Heart left ventricle (tissue), 16 donors: Measurements from ENCODE around the gene TMOD3. TPM values are rescaled to one million over a fixed set of nuclear protein-coding genes. Genes with fewer than 3 reads are reported as not detected.

Experiments
- ATAC-seq, 4 donors: fragments of 200-7000 bp; cut with Tn5 transposase; one replicate each; pipeline ENCODE4 v1.9.1; 2020 to 2022; ENCODE audit warnings: moderate library complexity in 4 of 4, mild to moderate bottlenecking in 3 of 4, moderate number of reproducible peaks in 1 of 4
- DNase-seq, 5 donors: peaks; one replicate each; pipeline ENCODE4 v3.0.0-alpha.2; 2020
- H3K27ac ChIP-seq, 12 donors: fragments of 200-600 bp; sonication (generic) in 4 of 12; one replicate each; pipeline versions ENCODE4 v1.5.0 to v1.8.0; 2016 to 2022; ENCODE audit warnings: mild to moderate bottlenecking in 2 of 12
- H3K27me3 ChIP-seq, 9 donors: fragments of 200-600 bp; sonication (generic) in 2 of 9; one replicate each; pipeline versions ENCODE4 v1.5.1 to v1.8.0; 2016 to 2022; ENCODE audit warnings: mild to moderate bottlenecking in 3 of 9
- H3K36me3 ChIP-seq, 9 donors: fragments of 200-600 bp; sonication (generic) in 2 of 9; one replicate each; pipeline versions ENCODE4 v1.5.0 to v1.8.0; 2018 to 2022; ENCODE audit warnings: mild to moderate bottlenecking in 2 of 9
- H3K4me1 ChIP-seq, 12 donors: fragments of 200-600 bp; sonication (generic) in 4 of 12; one replicate each; pipeline versions ENCODE4 v1.5.0 to v1.8.0; 2016 to 2022; ENCODE audit warnings: mild to moderate bottlenecking in 3 of 12
- H3K4me3 ChIP-seq, 12 donors: fragments of 200-600 bp; sonication (generic) in 4 of 12; one replicate each; pipeline versions ENCODE4 v1.5.0 to v1.8.0; 2017 to 2022; ENCODE audit warnings: mild to moderate bottlenecking in 9 of 12, moderate library complexity in 4 of 12
- H3K9me3 ChIP-seq, 12 donors: fragments of 200-600 bp; sonication (generic) in 4 of 12; one replicate each; pipeline versions ENCODE4 v1.5.0 to v1.8.0; 2016 to 2022; ENCODE audit warnings: mild to moderate bottlenecking in 1 of 12
- CTCF ChIP-seq, 12 donors: fragments of 200-600 bp; sonication (generic) in 4 of 12; IDR thresholded peaks; one replicate each; pipeline versions ENCODE4 v1.5.0 to v1.8.0; 2018 to 2022; ENCODE audit warnings: antibody characterized with exemption in 12 of 12, mild to moderate bottlenecking in 5 of 12
- POLR2A ChIP-seq, 2 donors: fragments of 450-650 bp; IDR thresholded peaks; one replicate each; pipeline ENCODE4 v1.6.1; 2017; ENCODE audit warnings: antibody characterized with exemption in 2 of 2, mild to moderate bottlenecking in 2 of 2, moderate library complexity in 2 of 2
- WGBS, 4 donors: extraction: QIAGEN DNeasy Blood & Tissue Kit in 2 of 4; methylation state at CpG; one replicate each; pipeline versions ENCODE4 v1.1.5 to v1.1.7; 2013 to 2018; 5-methylcytosine and 5-hydroxymethylcytosine counted together
- intact Hi-C, 10 donors: fragments of 100-400 bp; cut with DNase I; formaldehyde crosslinking; loops; one replicate each; pipeline versions ENCODE4 v1.11.1 to v1.14.2; 2022
- polyA plus RNA-seq, 2 donors: library from polyadenylated mRNA; stranded (reverse); fragments of 200-250 nt; gene quantifications; one replicate each; pipeline ENCODE4 v1.2.3, GENCODE V29; 2013
- total RNA-seq, 9 donors: library from RNA; depleted of rRNA in 2 of 9; stranded (reverse); fragments of >200 nt in 2 of 9; fragmentation: NEBNext Ultra II Directional in 3 of 9; extraction: Animal tissue kit (Norgen Biotek cat#: 25700) in 3 of 9; gene quantifications; one replicate each; pipeline versions ENCODE4 v1.1.0 to v1.2.4, GENCODE V29; 2016 to 2023
- donor health status: ischemic (EF 13 %, LVEDD 7.1; RV severe dilation, severe dysfunction).
- donor health status: healthy with polysubstance abuse.
- donor health status: DM: no; HTN: yes; CAD: no.
- donor health status: DM: no; HTN: no; CAD: no.
- donor health status: ischemic (EF 25% LVEDD 6.9; RV normal size, moderate dysfunction).
- donor health status: ischemic (EF 25% LVEDD 5.7; RV mildly dilated, moderate dysfunction).
- donor health status: healthy.
- donor health status: DM: yes; HTN: yes; CAD: no.
- donor health status: ischemic (EF 35%, LVEDD 5.7; RV mildly dilated, moderate dysfunction).
- donor health status: nonischemic (EF 11% LVEDD 7.7; RV severe dilation, severe dysfunction).
- donor health status: DM: yes; HTN: yes; CAD: no.
- donor health status: PGD.
- donor health status: ischemic (EF 29% LVEDD 5.4; RV normal size, mild dysfunction).
- donor health status: nonischemic (EF 23%, LVEDD 6.1; RV moderate dilation, normal function).

Gene TMOD3
- total and polyA plus RNA-seq, 11 donors, result 6.3 to 36.5 (median 21.4) TPM

- intact Hi-C loops, result no loop called here
- Histone ChIP-seq H3K36me3 (no peaks in the 10 kb centered on the region), H3K9me3 (peaks cover 0 to 13% (median 10%) of the 10 kb centered on the region in 12 donors), H3K4me1 (peaks cover 0 to 8% (median 2%) of the 10 kb centered on the region in 12 donors), H3K4me3 (no peak overlapping the region), H3K27me3 (no peaks in the 10 kb centered on the region), H3K27ac (no peak overlapping the region)
- TF ChIP-seq POLR2A (IDR thresholded peaks at IDR 0.05), result no peak
- TF ChIP-seq CTCF (IDR thresholded peaks at IDR 0.05), result no peak
- DNase-seq, result no peak
- 77 to 84% (median 78%) methylated on average over 3 of the region's 3 CpGs for WGBS, 4 donors
- ATAC-seq, result no peak
Observed at GRCh38 chr15:51825698-51826097, 3.8 kb upstream of the TMOD3 start.

DNA sequence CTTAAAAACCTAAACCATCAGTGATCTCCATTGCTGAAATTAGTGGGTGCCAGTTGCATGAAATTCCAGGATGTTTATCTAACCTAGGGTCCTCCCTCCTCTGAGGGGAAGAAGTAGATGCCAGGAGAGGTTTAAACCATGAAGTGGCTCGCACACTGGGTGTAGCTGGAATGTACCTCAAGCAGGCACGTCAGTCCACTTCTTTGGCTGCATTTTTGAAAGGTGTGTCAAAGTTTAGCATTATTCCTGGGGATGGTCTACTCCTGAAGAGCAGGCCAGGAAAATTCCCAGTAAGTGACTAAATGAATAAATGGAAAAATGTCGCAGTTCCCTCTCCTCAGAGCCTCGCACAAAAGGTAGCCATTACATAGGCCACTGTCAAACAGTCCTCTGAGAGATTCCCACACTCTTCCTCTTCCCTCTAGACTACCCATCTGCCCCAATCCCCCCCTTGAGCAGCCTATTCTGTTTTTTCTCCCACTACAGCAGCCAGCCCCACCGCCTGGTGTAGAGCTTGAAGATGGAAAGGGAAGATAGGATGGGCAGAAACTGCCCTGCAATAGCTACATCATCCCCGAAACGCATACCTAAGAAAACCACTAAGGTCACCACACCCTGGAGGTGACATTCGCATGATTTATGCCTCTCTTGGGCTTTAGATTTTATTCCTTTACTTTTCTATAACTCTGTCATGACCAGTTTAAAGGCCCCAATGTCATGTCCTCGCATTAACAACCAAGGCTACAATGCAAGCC is 655 bp upstream of the TMOD3 start:
- Histone ChIP-seq H3K4me1 (peaks cover 6 to 39% (median 23%) of the 10 kb centered on the region in 12 donors), H3K36me3 (no peaks in the 10 kb centered on the region), H3K9me3 (no peaks in the 10 kb centered on the region), H3K27ac (peak overlapping the region in 8 of 12 donors; percentile 87 to 98 (median 94)), H3K4me3 (peak overlapping the region in 9 of 12 donors; percentile 74 to 99 (median 92)), H3K27me3 (no peaks in the 10 kb centered on the region)
- WGBS, 4 donors, result 83 to 93% (median 87%) methylated on average over 9 of the region's 9 CpGs
- ATAC-seq, result no peak
- TF ChIP-seq CTCF (IDR thresholded peaks at IDR 0.05) (no peak), POLR2A (IDR thresholded peaks at IDR 0.05) (no peak)
- intact Hi-C loops, result no loop called here
- no peak for DNase-seq

DNA sequence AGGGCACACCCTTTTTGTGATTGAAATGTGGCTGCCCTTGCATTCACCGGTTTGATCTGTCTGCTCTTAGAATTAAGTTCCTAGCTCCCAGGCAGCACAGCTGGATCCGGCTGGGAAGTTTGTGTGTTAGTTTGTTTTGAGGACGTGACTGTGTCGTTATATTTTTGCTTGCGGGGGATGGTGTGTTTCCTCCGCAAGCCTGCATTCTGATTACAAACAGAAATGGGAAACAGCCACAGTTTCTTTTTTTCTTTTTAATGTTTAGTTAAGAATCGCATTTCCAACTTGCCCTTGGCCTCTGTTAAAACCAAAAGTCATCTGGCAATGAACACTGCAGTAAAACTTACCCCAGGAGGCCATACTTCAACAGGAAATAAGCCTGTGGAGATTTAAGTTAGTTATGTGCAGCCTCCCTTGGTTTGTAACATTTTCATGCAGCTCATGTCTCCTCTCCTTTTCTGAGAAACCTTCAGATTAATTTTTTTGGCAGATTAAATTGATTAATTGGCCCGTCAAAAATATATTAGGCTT is 888 bp downstream of the TMOD3 start:
- no peaks in the 10 kb centered on the region for H3K9me3 ChIP-seq
- 1 to 2% (median 2%) methylated on average over 8 of the region's 8 CpGs for WGBS, 4 donors
- DNase-seq (peak in 3 of 5 donors; percentile 41 to 69 (median 47)), ATAC-seq (peak in 2 of 4 donors; percentile 48 to 50)
- H3K27ac ChIP-seq, result peak overlapping the region; percentile 83 to 98 (median 93)
- H3K27me3 ChIP-seq, result no peaks in the 10 kb centered on the region
- no peak for TF ChIP-seq CTCF (IDR thresholded peaks at IDR 0.05)
- no peak for TF ChIP-seq POLR2A (IDR thresholded peaks at IDR 0.05)
- no peaks in the 10 kb centered on the region for H3K36me3 ChIP-seq
- intact Hi-C loops, result loop anchor here in 4 of 10 donors (5.0 to 10.0 kb wide), 2 partner anchors 47 to 54 kb away; no protein-coding TSS in a partner anchor
- peaks cover 6 to 55% (median 29%) of the 10 kb centered on the region in 12 donors for H3K4me1 ChIP-seq
- H3K4me3 ChIP-seq, result peak overlapping the region; percentile 74 to 99 (median 90)

DNA sequence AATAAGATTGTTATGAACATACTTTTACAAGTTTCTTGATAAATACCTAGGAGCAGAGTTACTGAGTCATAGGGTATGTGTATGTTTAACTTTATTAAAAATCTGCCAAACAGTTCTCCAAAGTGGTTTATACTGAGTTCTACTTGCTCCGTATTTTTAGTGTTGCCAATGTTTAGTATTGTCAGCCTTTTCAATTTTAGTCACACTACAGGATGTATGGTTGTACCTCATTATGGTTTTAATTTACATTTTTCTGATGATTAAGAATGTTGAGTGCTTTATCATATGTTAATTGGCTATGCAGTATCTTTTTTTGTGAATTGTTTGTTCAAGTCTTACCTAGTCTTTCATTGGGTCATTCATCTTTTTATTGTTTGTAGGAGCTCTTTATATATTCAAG is 4.3 kb downstream of the TMOD3 start:
- intact Hi-C loops, result loop anchor here in 4 of 10 donors (5.0 to 10.0 kb wide), 2 partner anchors 44 to 51 kb away; no protein-coding TSS in a partner anchor
- no peak overlapping the region for H3K27ac ChIP-seq
- no peaks in the 10 kb centered on the region for H3K36me3 ChIP-seq
- H3K9me3 ChIP-seq, result no peaks in the 10 kb centered on the region
- no peak for ATAC-seq
- H3K27me3 ChIP-seq, result no peaks in the 10 kb centered on the region
- H3K4me3 ChIP-seq, result no peak overlapping the region
- peaks cover 6 to 89% (median 56%) of the 10 kb centered on the region in 12 donors for H3K4me1 ChIP-seq
- 83 to 92% (median 90%) methylated on average over 1 of the region's 1 CpG for WGBS, 4 donors
- no peak for DNase-seq
- TF ChIP-seq POLR2A (IDR thresholded peaks at IDR 0.05) (no peak), CTCF (IDR thresholded peaks at IDR 0.05) (no peak)
